Immature natural killer cell (primary cell): ENCODE results near the gene OR2AE1. TPM values are rescaled to one million over a fixed set of nuclear protein-coding genes. Genes with fewer than 3 reads are reported as not detected.

ENCODE experiments used
- DNase-seq, 3 donors: peaks; one replicate each; pipeline ENCODE4 v3.0.0; 2022; ENCODE audit warnings: mixed read lengths in 1 of 3
- H3K27ac Mint-ChIP-seq, 6 donors: one replicate each; pipeline ENCODE4 v1.8.0; 2020; ENCODE audit warnings: mixed read lengths in 6 of 6, mild to moderate bottlenecking in 5 of 6, inconsistent platforms in 4 of 6, moderate library complexity in 3 of 6
- H3K27me3 Mint-ChIP-seq, 3 donors: one replicate each; pipeline ENCODE4 v1.8.0; 2020 to 2021; ENCODE audit warnings: low read depth in 3 of 3, mild to moderate bottlenecking in 3 of 3, mixed read lengths in 3 of 3, moderate library complexity in 3 of 3, inconsistent platforms in 1 of 3
- H3K36me3 Mint-ChIP-seq, 3 donors: one replicate each; pipeline ENCODE4 v1.8.0; 2020; ENCODE audit warnings: mixed read lengths in 3 of 3, inconsistent platforms in 2 of 3, mild to moderate bottlenecking in 2 of 3
- H3K4me1 Mint-ChIP-seq, 2 donors: one replicate each; pipeline ENCODE4 v1.8.0; 2020; ENCODE audit warnings: inconsistent platforms in 2 of 2, mild to moderate bottlenecking in 2 of 2, mixed read lengths in 2 of 2, moderate library complexity in 1 of 2
- H3K4me3 Mint-ChIP-seq, 5 donors: one replicate each; pipeline ENCODE4 v1.8.0; 2020; ENCODE audit warnings: mild to moderate bottlenecking in 5 of 5, mixed read lengths in 5 of 5, inconsistent platforms in 3 of 5, moderate library complexity in 3 of 5
- H3K9me3 Mint-ChIP-seq, 6 donors: one replicate each; pipeline ENCODE4 v1.8.0; 2020; ENCODE audit warnings: mild to moderate bottlenecking in 6 of 6, mixed read lengths in 6 of 6, inconsistent platforms in 4 of 6, moderate library complexity in 3 of 6
- polyA plus RNA-seq, 3 donors: library from polyadenylated mRNA; unstranded; fragments of 300-500 nt; fragmentation: Illumina TruSeq; gene quantifications; one replicate each; pipeline ENCODE4 v1.2.3, GENCODE V29; 2021

The OR2AE1 gene
- not detected for polyA plus RNA-seq

- Mint-ChIP-seq H3K4me3 (no peak within 1 kb of the TSS), H3K27me3 (peaks cover 0 to 3% (median 0%) of the 10 kb centered on the region in 3 donors), H3K9me3 (no peaks in the 10 kb centered on the region), H3K36me3 (peaks cover 5 to 14% (median 9%) of the 10 kb centered on the region in 3 donors), H3K4me1 (no peaks in the 10 kb centered on the region), H3K27ac (peak within 1 kb of the TSS in 1 of 6 donors; percentile 5)
- DNase-seq: no peak
These were observed at the start of gene OR2AE1 for GRCh38 chr7:99876933-99877332. OR2AE1 (minus strand) TSS chr7:99877033; CDS start chr7:99877033, 0 bp downstream.

GRCh38 chr7:99926321-99926720 lies 49.5 kb upstream of the OR2AE1 start:
- H3K36me3 Mint-ChIP-seq: peaks cover 7 to 15% (median 7%) of the 10 kb centered on the region in 3 donors
- no peak overlapping the region for H3K27ac Mint-ChIP-seq
- peaks cover 0 to 5% of the 10 kb centered on the region in 2 donors for H3K4me1 Mint-ChIP-seq
- H3K9me3 Mint-ChIP-seq: peaks cover 0 to 1% (median 0%) of the 10 kb centered on the region in 6 donors
- H3K4me3 Mint-ChIP-seq: no peak overlapping the region
- DNase-seq: no peak
- peaks cover 5 to 22% (median 12%) of the 10 kb centered on the region in 3 donors for H3K27me3 Mint-ChIP-seq

- H3K27me3 Mint-ChIP-seq: peaks cover 0 to 11% (median 10%) of the 10 kb centered on the region in 3 donors
- H3K4me1 Mint-ChIP-seq: peaks cover 16 to 20% of the 10 kb centered on the region in 2 donors
- H3K4me3 Mint-ChIP-seq: no peak overlapping the region
- peaks cover 4 to 15% (median 7%) of the 10 kb centered on the region in 3 donors for H3K36me3 Mint-ChIP-seq
- H3K9me3 Mint-ChIP-seq: no peaks in the 10 kb centered on the region
- no peak overlapping the region for H3K27ac Mint-ChIP-seq
- DNase-seq: no peak
These were observed 46.4 kb upstream of the OR2AE1 start for GRCh38 chr7:99923200-99923599.

DNA sequence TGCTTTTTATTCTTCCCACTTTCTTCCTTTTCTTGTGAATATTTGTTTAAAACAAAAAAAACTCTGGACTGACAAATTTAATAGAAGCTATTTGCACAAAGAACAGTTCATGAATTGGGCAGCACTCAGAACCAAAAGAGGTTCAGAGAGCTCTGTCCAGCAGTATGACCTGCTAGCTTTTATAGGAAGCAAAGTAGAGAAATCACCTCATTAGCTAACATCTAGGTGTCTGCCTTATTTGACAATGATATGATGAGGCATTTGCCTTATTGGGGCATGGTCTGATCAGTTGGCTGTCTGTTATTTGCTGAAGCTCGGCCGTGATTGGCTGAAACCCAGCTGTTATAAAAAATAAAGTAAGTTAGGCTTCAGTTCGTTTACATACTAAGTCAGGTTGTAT lies 43.3 kb upstream of the OR2AE1 start:
- peaks cover 0 to 8% (median 7%) of the 10 kb centered on the region in 3 donors for H3K27me3 Mint-ChIP-seq
- H3K27ac Mint-ChIP-seq: peak overlapping the region; percentile 92 to 99 (median 95)
- peaks cover 7 to 19% (median 9%) of the 10 kb centered on the region in 3 donors for H3K36me3 Mint-ChIP-seq
- DNase-seq: no peak
- no peaks in the 10 kb centered on the region for H3K9me3 Mint-ChIP-seq
- peaks cover 45 to 50% of the 10 kb centered on the region in 2 donors for H3K4me1 Mint-ChIP-seq
- peak overlapping the region; percentile 95 to 98 (median 95) for H3K4me3 Mint-ChIP-seq

- peak overlapping the region; percentile 95 to 98 (median 95) for H3K4me3 Mint-ChIP-seq
- peaks cover 7 to 17% (median 9%) of the 10 kb centered on the region in 3 donors for H3K36me3 Mint-ChIP-seq
- H3K4me1 Mint-ChIP-seq: peaks cover 47 to 54% of the 10 kb centered on the region in 2 donors
These were observed 42.9 kb upstream of the OR2AE1 start for GRCh38 chr7:99919814-99920112.

DNA sequence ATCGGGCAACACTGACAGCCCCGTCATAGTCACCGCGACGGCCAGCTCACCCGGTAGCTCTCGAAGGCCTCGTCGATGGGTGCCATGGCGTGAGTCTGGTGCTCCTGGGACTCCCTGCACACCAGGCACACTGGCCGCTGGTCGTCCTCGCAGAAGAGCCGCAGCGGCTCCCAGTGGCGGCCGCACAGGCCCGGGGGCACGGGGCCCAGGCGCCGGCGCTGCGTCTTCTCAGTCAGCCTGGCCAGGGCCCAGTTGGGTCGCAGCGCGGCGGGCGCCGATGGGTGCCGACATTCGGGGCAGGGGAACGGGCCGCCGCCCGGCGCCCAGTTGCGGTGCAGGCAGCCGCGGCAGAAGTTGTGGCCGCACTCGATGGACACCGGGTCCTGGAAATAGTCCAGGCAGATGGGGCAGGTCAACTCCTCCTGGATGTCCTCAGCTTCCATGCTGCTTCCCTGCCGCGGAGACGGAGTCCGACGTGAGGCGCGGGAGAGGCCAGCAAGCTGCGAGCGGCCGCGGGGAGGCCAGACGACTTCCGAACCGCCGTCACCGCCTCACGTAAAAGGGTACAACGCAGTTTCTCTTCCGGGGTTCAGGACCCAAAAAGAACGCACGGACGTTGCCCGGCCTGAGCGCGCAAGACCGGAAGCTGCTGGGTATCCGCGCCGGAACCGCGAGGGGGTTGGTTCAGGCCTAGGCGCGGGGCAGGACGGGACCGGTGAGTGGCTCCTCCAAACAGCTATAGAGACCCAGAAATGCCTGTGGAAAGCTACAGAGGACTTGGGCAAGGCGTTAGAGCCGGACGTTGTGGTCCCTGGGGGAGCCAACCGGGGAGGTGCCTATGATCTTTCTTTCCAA lies 42.4 kb upstream of the OR2AE1 start, which contains the start of gene TRIM4:
TRIM4 (minus strand) TSS at position 572 of the 855 bp plus-strand sequence; CDS start at position 443, 129 bp downstream.
- H3K4me1 Mint-ChIP-seq: peaks cover 52 to 60% of the 10 kb centered on the region in 2 donors
- H3K27me3 Mint-ChIP-seq: peaks cover 0 to 8% (median 7%) of the 10 kb centered on the region in 3 donors
- peak within 1 kb of the TSS; percentile 92 to 99 (median 95) for H3K27ac Mint-ChIP-seq
- DNase-seq: peak; percentile 90 to 93 (median 92)
- peaks cover 7 to 15% (median 9%) of the 10 kb centered on the region in 3 donors for H3K36me3 Mint-ChIP-seq
- H3K9me3 Mint-ChIP-seq: no peaks in the 10 kb centered on the region
- peak within 1 kb of the TSS; percentile 95 to 98 (median 95) for H3K4me3 Mint-ChIP-seq

More at GRCh38 chr7:99919814-99920112, 42.9 kb upstream of the OR2AE1 start:
- Mint-ChIP-seq H3K27ac (peak overlapping the region; percentile 92 to 99 (median 95)), H3K9me3 (no peaks in the 10 kb centered on the region), H3K27me3 (peaks cover 0 to 8% (median 7%) of the 10 kb centered on the region in 3 donors)
- no peak for DNase-seq

- Mint-ChIP-seq H3K27ac (peak overlapping the region in 4 of 6 donors; percentile 24 to 82 (median 40)), H3K9me3 (no peaks in the 10 kb centered on the region), H3K4me3 (no peak overlapping the region), H3K27me3 (peaks cover 0 to 1% (median 0%) of the 10 kb centered on the region in 3 donors), H3K4me1 (peaks cover 31 to 67% of the 10 kb centered on the region in 2 donors), H3K36me3 (peaks cover 8 to 30% (median 27%) of the 10 kb centered on the region in 3 donors)
- DNase-seq: no peak
These were observed 34.1 kb upstream of the OR2AE1 start for GRCh38 chr7:99910976-99911375.

DNA sequence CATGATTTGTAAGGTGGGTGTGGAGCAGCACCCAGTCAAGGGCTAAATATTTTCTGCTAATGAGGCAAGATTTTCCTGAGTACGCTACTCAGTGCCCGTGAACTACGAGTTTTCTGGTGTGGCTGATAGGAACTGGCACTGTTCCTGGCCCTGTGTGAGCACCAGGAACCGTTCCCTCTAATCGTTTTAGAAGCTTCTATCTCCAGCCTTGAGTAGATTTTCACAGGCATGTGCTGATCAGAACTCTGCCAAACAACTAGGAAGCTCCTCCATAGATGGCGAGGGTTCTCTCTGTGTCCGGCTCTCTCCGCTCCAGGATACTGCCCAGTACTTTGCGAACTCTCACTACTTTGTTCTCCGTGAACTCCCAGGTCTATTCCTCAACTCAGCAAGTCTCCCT lies 24.7 kb upstream of the OR2AE1 start:
- Mint-ChIP-seq H3K27me3 (peaks cover 0 to 5% (median 0%) of the 10 kb centered on the region in 3 donors), H3K4me1 (peaks cover 13 to 28% of the 10 kb centered on the region in 2 donors), H3K9me3 (no peaks in the 10 kb centered on the region), H3K36me3 (peaks cover 21 to 49% (median 36%) of the 10 kb centered on the region in 3 donors), H3K27ac (peak overlapping the region in 1 of 6 donors; percentile 50), H3K4me3 (no peak overlapping the region)
- DNase-seq: no peak

DNA sequence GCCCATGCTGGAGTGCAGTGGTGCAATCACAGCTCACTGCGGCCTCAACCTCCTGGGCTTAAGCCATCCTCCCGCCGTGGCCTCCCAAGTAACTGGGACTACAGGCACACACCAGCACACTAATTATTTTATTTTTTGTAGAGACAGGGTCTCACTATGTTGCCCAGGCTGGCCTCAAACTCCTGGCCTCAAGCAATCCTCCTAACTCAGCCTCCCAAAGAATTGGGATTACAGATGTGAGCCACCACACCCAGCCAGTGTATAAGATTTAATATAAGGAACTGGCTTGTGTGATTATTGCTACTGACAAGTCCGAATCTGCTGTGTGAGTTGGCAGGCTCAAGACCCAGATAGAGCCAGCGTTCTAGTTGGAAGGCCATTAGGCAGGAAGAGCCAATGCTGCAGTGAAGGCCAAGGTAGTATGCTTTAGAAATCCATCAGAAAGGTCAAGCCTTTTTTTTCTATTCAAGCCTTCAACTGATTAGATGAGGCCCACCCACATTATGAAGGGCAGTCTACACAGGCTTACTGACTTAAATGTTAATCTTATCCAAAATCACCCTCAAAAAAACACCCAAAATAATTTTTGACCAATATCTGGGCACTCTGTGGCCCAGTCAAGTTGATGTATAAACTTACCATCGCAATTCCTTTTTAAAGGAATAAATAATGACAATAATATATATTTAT lies 23.1 kb upstream of the OR2AE1 start:
- peaks cover 21 to 38% (median 31%) of the 10 kb centered on the region in 3 donors for H3K36me3 Mint-ChIP-seq
- H3K9me3 Mint-ChIP-seq: no peaks in the 10 kb centered on the region
- no peak for DNase-seq
- no peak overlapping the region for H3K4me3 Mint-ChIP-seq
- H3K27ac Mint-ChIP-seq: no peak overlapping the region
- H3K4me1 Mint-ChIP-seq: peaks cover 16 to 34% of the 10 kb centered on the region in 2 donors
- H3K27me3 Mint-ChIP-seq: peaks cover 0 to 5% (median 0%) of the 10 kb centered on the region in 3 donors

DNA sequence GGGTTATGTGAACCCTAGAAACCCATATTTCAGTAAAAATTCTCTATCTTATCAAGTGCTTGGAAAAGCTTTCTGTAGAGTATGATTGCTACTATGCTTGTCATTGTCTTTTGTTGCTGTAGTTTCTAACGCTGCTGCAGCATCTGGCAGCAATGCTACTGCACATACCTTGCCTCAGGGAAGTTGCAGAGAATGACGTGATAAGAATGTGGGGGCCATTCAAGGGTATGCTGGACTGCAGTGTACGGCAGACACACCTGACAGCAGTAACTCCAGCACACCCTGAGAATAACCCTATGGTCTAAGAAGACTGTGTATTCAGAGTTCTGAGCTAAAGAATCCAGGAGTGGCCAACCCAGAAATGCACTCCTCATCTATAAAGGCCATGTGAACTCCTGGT lies 22.0 kb upstream of the OR2AE1 start:
- H3K27ac Mint-ChIP-seq: peak overlapping the region in 1 of 6 donors; percentile 21
- DNase-seq: no peak
- no peak overlapping the region for H3K4me3 Mint-ChIP-seq
- peaks cover 21 to 37% (median 30%) of the 10 kb centered on the region in 3 donors for H3K36me3 Mint-ChIP-seq
- H3K27me3 Mint-ChIP-seq: peaks cover 0 to 5% (median 0%) of the 10 kb centered on the region in 3 donors
- peaks cover 16 to 34% of the 10 kb centered on the region in 2 donors for H3K4me1 Mint-ChIP-seq
- no peaks in the 10 kb centered on the region for H3K9me3 Mint-ChIP-seq

DNA sequence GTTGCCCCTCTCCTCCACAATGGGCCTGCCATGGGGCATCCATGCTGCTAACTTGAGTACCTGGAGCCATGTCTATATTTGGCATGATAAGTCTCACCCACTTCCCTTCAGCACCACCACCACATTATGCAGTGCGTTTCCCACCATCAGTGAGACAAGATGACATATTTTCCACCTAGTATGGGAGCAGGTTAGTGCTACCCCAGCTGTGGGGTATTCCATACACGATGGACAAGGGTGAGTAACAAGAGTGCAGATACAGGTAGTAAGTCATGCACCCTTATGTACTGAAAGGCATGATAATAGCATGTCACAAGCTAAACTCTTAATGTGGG lies 21.2 kb upstream of the OR2AE1 start:
- Mint-ChIP-seq H3K36me3 (peaks cover 20 to 29% (median 21%) of the 10 kb centered on the region in 3 donors), H3K4me3 (no peak overlapping the region), H3K9me3 (no peaks in the 10 kb centered on the region), H3K27me3 (peaks cover 0 to 3% (median 0%) of the 10 kb centered on the region in 3 donors), H3K27ac (peak overlapping the region in 5 of 6 donors; percentile 18 to 82 (median 62)), H3K4me1 (peaks cover 16 to 34% of the 10 kb centered on the region in 2 donors)
- DNase-seq: no peak

DNA sequence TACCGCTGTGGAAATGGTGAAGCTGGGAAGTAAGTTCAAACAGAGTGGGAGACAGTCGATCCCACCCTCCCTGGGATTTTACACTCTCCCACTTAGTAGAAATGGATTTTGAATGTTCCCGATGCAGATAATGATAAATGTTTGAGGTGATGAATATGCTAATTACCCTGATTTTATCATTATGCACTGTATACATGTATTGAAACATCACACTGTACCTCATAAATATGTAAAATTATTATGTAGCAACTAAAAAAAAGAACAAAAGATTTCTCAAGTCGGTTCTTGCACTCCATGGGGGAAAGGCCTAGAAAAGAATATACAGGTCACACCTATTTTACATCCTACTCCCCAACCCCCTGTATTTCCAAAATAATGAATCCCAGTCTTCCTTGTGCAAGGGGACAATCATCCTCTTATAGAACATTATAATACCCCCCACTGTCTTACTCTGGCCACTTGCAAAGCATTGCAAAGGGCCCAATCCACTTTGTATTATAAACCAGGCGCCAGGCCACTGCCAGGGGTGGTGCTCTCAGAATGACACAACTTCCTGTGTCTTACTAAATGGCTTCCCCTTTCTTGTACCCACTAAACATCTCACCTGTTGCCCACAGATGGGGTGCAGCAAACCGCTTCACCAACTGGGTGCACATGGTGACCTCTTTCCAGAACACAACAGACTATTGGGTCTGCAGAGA lies 20.6 kb upstream of the OR2AE1 start:
- H3K27me3 Mint-ChIP-seq: no peaks in the 10 kb centered on the region
- DNase-seq: no peak
- H3K4me3 Mint-ChIP-seq: no peak overlapping the region
- H3K36me3 Mint-ChIP-seq: peaks cover 15 to 24% (median 16%) of the 10 kb centered on the region in 3 donors
- peak overlapping the region in 5 of 6 donors; percentile 18 to 82 (median 62) for H3K27ac Mint-ChIP-seq
- H3K4me1 Mint-ChIP-seq: peaks cover 16 to 34% of the 10 kb centered on the region in 2 donors
- H3K9me3 Mint-ChIP-seq: no peaks in the 10 kb centered on the region

GRCh38 chr7:99894738-99895137 lies 17.9 kb upstream of the OR2AE1 start:
- Mint-ChIP-seq H3K4me3 (no peak overlapping the region), H3K4me1 (peaks cover 16 to 34% of the 10 kb centered on the region in 2 donors), H3K27ac (peak overlapping the region in 1 of 6 donors; percentile 2), H3K9me3 (no peaks in the 10 kb centered on the region), H3K36me3 (peaks cover 14 to 28% (median 20%) of the 10 kb centered on the region in 3 donors), H3K27me3 (no peaks in the 10 kb centered on the region)
- DNase-seq: no peak
